Measurements from ENCODE around the gene OTULINL.
A peak's percentile ranks its signal among the peaks of the same experiment; 100 is the strongest.

Gene OTULINL

DNA sequence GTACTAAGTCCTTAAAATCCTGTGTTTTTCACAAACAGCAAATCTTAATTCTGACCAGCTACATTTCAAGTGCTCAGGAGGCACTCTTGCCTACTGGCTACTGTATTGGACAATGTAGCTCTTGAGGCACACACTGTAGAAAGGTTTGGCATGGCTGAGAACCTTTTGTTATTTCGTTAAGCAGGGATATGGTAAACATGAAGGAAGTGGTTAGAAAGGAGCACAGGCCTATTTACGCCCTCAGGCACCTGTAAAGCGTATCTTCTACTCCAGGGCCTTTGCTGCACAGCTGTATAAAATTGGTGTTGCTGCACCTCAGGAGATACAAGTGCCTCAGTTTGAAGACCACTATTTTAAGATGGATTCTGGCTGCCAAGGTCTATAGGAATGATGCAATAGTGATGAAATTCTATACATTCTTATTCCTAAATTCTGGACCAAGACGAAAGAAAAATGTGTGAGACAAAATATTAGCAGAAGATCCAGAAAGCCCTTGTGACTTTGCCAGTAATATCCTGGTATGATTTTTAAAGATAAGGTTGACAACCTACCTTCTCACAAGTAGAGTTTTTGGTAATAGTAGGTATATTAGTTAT lies 73.7 kb downstream of the OTULINL start:
- no peak for DNase-seq (ENCODE audit: low read depth)
- no peak overlapping the region for H3K4me3 ChIP-seq (ENCODE audit: control insufficient read depth, low read depth, low read length)
- TF ChIP-seq, protein P1, sequence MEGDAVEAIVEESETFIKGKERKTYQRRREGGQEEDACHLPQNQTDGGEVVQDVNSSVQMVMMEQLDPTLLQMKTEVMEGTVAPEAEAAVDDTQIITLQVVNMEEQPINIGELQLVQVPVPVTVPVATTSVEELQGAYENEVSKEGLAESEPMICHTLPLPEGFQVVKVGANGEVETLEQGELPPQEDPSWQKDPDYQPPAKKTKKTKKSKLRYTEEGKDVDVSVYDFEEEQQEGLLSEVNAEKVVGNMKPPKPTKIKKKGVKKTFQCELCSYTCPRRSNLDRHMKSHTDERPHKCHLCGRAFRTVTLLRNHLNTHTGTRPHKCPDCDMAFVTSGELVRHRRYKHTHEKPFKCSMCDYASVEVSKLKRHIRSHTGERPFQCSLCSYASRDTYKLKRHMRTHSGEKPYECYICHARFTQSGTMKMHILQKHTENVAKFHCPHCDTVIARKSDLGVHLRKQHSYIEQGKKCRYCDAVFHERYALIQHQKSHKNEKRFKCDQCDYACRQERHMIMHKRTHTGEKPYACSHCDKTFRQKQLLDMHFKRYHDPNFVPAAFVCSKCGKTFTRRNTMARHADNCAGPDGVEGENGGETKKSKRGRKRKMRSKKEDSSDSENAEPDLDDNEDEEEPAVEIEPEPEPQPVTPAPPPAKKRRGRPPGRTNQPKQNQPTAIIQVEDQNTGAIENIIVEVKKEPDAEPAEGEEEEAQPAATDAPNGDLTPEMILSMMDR (IDR thresholded peaks at IDR 0.05; ENCODE audit: control insufficient read depth, insufficient read depth, low read depth, low read length, missing control alignments): no peak

DNA sequence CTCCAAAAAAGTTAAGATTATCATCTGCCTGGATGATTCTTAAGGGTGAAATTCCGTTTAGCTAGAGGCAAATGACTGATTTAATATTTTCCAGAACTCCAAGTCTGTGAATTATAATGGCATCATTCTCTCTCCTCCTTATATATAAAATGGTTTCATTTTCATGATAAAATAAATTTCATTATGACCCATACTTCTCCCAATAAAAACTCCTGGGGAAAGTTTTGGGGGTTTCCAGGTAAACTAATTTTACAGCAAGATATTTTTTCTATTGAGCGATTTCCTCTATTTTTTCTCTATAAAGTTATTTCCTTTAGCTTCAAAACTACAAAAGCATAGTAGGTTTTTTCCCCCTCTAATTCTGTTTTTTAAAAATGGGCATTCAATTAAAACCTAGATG lies 75.3 kb downstream of the OTULINL start:
- TF ChIP-seq, protein P1 (IDR thresholded peaks at IDR 0.05; ENCODE audit: control insufficient read depth, insufficient read depth, low read depth, low read length, missing control alignments): no peak
- H3K4me3 ChIP-seq (ENCODE audit: control insufficient read depth, low read depth, low read length): no peak overlapping the region

DNA sequence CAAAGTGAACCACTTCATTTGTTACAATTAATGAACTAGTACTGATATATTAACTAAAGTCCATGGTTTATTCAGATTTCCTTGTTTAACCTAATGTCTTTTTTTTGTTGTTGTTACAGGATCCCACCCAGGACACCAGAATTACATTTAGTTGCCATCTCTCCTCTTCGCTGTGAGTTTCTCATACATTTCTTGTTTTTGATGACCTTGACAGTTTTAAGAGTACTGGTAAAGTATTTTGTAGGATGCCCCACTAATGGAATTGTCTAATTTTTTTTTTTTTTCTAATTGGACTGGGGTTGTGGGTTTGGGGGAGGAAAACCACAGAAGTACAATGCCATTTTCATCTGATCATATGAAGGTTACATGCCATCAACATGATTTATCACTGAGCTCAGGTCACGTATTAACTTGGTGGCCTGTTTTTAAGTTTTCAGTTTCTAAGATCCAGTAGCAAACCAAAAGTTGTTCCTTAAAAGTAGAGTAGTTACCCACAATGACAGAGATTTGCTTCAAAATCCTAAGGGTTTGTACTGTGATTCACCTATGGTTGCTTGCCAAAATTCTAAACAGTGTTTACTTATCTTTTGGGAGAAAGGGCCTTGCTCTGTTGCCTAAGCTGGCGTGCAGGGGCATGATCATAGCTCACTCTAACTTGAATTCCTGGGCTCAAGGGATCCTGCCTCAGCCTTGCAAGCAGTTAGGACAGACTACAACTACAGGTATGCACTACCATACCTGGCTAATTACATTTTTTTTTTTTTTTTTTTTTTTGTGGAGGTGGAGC lies 78.4 kb downstream of the OTULINL start:
- H3K4me3 ChIP-seq (ENCODE audit: control insufficient read depth, low read depth, low read length): no peak overlapping the region
- TF ChIP-seq, protein P1 (IDR thresholded peaks at IDR 0.05; ENCODE audit: control insufficient read depth, insufficient read depth, low read depth, low read length, missing control alignments): no peak
- DNase-seq (ENCODE audit: low read depth): peak; percentile 34

More for the DNA sequence above, 75.3 kb downstream of the OTULINL start:
- no peak for DNase-seq (ENCODE audit: low read depth)

DNA sequence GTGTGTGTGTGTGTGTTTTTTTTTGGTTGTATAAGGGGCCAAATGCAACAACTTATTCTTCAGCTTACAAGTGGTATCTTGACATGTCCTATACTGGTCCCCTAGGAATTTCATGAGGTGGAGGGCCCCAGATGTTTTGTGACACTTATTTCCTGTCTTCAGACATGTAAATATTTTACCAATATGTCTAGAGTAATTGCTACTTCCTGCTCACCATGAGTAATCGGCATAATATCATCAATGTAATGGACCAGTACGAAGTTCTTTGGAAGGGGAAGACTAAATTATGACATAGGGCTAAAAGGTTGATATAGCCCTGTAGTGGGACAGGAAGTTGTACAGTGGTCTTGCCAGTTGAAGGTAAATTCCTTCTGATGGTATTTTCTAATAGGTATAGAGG lies 79.2 kb downstream of the OTULINL start:
- DNase-seq (ENCODE audit: low read depth): no peak
- TF ChIP-seq, protein P1 (IDR thresholded peaks at IDR 0.05; ENCODE audit: control insufficient read depth, insufficient read depth, low read depth, low read length, missing control alignments): no peak
- no peak overlapping the region for H3K4me3 ChIP-seq (ENCODE audit: control insufficient read depth, low read depth, low read length)

Data from AG09309 (cell line).